GM18873 (cell line): Measurements from ENCODE around the gene LLCFC1.

Experiments
- ATAC-seq: cut with Tn5 transposase; IDR thresholded peaks from one replicate; pipeline ENCODE4 v1.9.1; 2021; ENCODE audit warnings: mild to moderate bottlenecking, moderate library complexity, moderate number of reproducible peaks; ENCODE audit not compliant: unreplicated experiment, low FRiP score

LLCFC1 gene

DNA sequence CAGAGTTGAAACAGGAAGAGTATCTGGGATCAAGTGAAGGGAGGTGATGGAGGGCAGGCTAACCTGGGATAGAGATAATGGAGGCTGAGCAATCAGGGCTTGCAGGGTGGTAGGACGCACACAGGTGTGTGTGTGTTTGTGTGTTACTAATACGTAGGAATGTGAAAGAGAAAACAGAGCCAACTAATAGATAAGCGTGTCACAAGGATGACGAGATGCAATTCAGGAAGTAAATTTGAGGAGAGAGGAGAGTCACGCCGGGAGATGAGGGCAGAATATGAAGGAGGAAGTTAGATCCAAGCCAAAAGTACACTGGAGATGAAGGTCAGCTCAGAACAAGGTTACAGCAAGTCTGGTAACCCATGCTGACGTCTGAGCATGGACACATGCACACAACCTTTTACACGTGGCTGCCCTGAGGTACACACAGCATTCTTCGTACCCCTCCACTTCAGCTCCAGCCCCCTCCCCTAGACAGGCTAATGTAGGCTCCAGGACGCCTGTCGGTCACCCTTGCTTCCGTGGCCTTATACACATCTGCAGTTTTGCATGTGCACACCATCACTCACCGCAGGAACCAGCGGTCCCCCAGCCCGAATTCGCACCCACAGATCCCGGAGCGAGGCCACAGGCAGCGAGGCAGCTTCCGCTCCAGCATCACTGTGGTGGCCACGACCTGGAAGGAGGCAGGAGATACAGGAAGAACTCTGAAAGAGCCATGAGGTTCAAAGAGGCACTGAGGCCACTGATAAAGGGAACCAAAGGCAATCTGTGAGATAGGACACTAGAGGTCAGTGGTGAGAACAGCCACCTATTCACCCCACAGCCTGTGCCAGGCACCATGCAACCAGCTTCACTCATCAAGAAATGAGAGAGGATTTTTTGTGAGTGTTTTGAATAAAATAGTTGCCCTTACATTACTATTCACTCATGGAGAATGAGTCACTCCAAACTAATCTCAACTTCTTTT lies 30.1 kb upstream of the LLCFC1 start:
- no peak for ATAC-seq

DNA sequence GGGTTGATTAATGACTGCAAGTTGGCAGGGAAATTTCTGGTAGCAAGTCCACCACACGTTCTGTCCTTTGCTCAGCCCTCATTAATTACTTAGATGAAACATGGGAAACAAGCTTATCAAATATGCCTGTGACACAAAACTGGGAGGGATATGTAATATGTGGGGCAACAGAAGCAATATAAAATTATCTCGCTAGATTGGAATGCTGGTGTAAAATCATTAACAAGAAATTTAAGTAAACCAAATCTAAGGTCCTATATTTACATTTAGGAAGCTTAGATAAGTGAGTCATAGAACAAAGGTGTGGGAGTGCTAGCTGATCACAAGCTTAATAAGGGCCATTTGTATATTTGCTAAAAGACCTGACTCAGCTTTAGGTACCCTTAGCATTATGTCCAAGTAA lies 29.3 kb upstream of the LLCFC1 start:
- ATAC-seq, result no peak

DNA sequence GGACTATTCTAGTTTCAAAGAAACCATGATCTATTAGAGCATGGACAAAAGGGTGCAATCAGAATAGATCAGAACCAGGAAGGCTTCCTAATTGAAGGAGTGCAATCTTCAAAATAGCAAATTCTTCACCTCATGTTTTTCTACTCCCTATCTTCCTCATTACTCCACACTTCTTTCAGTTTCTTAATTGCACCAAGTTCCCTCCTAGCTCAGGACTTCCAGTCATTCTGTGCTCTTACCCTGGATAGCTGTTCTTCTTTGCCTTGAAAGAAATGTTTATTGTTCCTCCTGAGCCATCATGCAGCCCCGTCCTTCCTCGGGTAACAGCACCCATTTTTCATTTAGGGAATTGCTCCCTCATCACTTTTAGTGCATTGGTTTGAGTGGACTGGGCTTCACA lies 28.8 kb upstream of the LLCFC1 start:
- ATAC-seq, result no peak

DNA sequence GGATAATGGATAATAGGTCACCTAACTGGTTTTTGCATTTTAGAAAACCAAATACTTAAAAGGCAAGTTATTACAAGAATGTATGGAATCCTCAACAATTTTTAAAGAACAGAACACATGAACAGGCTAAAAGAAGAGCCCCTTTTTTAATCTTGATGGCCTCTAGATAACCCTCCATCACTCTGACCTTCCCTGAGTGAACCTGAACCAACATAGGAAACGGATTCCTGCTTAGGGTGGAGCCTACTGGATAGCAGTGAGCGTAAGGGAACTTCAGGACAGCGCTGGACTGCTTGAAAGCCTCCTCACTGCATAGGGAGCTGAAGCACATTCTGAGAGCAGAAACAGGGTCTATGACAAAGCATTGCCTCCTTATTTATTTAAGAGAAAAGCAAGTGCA lies 26.2 kb upstream of the LLCFC1 start:
- no peak for ATAC-seq

- no peak for ATAC-seq
Measured at GRCh38 chr7:142913566-142913965, 25.7 kb upstream of the LLCFC1 start.

DNA sequence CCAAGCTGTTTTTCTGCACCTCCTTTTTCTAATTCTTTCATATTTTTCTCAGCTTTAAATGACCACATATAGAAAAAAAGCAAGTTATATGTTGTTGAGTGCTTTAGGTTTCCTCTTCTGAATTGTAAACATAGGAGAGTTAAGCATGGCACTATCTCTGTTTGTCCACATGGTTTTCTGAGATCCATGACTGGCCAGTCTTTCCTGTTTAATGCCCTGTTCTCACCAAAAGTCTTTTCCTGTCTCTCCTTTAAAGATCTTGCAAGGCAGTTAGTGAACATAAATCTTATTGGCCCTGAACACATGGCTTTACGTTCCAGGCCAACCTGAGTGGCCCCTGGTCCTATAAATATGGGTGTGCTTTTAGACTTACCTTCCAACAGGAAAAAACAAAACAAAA lies 25.2 kb upstream of the LLCFC1 start:
- no peak for ATAC-seq

GRCh38 chr7:142915315-142915714 lies 24.0 kb upstream of the LLCFC1 start:
- ATAC-seq, result no peak

GRCh38 chr7:142916508-142916907 lies 22.8 kb upstream of the LLCFC1 start:
- no peak for ATAC-seq

GRCh38 chr7:142917447-142917846 lies 21.8 kb upstream of the LLCFC1 start:
- no peak for ATAC-seq

GRCh38 chr7:142918901-142919300 lies 20.4 kb upstream of the LLCFC1 start:
- ATAC-seq, result no peak

GRCh38 chr7:142919656-142920055 lies 19.6 kb upstream of the LLCFC1 start:
- no peak for ATAC-seq

- no peak for ATAC-seq
Measured at GRCh38 chr7:142923391-142923790, 15.9 kb upstream of the LLCFC1 start.

DNA sequence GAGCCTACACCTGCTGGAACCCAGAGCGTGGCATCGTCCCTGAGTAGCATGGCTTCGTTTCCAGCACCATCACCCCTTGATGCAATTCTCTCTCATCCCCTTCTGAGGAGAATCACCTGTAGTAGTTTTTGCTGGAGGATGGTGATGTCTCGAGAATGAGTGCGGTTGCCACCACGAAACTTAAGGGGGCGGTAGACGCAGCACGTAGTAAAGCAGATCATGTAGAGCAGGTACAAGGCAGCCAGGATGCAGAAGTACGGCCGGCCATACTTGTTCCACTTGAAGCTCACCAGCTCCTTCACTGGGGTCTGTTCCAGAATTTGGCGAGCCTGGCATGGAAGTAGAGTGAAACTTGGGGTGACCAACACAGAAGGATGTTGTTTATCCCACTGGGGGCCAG lies 13.9 kb upstream of the LLCFC1 start:
- ATAC-seq, result no peak

DNA sequence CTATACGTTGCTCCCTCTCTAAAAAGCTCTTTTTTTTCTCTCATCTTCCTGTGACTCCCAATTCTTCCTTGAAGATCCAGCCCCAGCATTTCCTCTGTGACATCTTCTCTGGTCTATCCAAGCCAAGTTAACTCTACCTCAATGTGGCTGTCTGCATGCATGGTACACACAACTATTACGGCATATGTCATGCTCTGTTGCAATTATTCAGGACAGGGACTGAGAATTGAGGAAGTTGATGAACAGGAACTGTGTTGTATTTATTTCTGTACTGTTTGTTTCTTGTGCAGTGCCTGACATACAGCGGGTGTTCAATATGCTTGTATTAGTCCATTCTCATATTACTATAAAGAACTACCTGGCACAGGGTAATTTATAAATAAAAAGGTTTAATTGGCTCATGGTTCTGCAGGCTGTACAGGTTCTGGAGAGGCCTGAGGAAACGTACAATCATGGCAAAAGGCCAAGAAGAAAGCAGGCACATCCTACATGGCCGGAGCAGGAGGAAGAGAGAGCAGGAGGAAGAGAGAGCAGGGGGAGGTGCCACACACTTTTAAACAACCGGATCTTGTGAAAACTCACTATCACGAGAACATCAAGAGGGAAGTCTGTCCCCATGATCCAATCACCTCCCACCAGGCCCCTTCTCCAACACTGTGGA lies 12.1 kb upstream of the LLCFC1 start:
- ATAC-seq, result no peak

DNA sequence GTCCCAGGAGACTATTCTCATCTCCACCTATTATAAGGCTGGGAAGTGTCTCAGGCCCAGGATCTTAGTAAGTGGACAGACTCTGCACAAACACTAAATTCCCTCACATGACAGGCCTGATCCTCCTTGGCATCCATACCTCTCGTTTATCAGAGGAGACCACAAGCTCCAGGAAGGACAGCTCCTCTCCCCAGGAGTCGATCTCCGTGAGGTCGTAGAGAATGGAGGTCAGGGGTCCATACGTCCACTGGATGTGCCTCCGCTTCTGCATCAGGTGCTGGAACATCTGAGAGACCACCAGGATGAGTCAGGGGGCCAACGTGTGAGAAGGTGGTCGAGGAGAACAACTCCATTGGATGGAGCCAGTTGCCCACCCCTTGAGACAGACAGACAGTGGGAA lies 11.3 kb upstream of the LLCFC1 start:
- ATAC-seq, result no peak

DNA sequence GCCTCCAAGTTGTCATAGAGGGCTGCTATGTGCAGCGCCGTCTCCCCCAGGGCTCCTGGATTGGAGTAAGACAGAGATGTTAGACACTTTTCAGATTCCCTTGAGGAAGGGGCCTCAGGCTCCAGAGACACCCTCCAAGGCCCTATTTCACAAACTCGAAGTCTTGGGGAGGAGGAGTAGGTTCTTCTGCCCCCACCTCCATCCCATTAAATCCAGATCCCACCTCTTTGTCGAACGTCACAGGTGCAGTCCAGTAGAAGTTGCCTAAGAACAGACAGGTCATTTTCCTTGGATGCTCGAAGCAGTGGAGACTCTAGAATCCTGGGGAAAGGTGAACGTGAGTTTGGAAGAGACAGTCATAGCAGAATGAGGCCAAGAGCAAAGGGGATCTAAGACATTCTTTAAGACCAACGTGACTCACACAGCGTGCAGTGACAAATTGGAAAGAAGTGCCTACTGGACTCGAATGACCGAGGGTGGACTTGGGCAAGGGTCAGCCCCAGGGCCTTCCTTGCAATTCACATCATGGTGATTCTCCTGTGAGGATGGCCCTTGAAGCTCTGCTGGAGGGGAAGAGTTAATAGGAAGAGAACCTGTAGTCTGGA lies 9.1 kb upstream of the LLCFC1 start:
- no peak for ATAC-seq

DNA sequence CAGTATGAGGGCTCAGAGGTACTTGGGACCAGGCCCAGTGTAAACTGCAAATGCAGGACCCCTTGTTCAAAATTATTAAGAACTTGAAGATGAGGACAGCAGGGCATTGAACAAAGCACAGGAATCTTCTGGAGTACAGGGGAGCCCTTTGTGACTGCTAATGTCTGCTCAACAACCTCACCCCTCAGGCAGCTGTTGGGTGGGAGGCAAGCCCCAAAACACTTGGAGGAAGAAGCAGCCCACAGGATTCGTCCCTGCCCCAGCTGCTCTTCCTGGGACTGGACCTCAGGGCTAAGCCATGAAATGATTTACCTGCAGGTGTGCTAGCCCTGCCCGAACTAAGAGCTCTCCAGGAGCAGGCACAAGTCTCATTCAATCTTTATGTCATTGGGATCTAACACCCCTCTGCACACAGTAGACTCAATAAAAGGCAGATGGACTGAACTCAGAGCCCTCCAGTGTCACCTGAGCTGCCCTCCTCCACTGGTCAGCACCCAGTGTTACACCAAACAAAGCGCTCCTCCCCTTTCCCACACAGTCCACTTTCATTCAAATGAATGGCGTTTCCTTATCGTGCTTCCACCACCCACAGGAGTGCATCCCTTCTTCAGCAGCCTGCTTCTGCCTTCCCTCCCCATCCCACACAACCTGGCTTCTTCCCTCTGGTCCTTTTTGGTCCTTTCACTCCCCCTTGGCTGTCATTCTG lies 6.7 kb upstream of the LLCFC1 start:
- no peak for ATAC-seq

GRCh38 chr7:142933092-142933475 lies 6.2 kb upstream of the LLCFC1 start:
- no peak for ATAC-seq

DNA sequence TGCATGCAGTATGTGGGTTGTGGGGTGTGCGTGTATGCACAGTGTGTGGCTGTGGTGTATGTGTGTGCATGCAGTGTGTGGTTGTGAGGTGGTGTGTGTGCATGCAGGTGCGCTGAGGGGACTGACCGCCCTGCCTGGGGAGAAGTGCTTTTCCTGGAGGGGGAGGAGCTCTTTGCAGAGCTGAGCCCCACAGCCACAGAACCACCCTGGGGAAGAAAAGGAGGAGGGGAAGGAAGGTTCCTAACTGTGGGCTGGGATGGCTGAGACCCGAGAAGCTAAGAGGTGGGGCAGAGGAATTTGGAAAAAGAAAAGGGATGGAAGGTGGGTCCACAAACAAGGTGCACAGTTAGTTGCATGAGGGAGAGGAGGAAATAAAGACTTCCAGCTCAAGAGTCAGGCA lies 5.7 kb upstream of the LLCFC1 start, which contains the start of gene TRPV5:
TRPV5 (minus strand) TSS at position 123 of the 400 bp plus-strand sequence. CDS start 287 bp downstream, outside the sequence.
- no peak for ATAC-seq

- no peak for ATAC-seq
Measured at GRCh38 chr7:142934056-142934455, 5.2 kb upstream of the LLCFC1 start.
